GM23338 (cell line): ENCODE data around the gene MOB2. TPM values are rescaled to one million over a fixed set of nuclear protein-coding genes. Genes with fewer than 3 reads are reported as not detected.

Source experiments
- ATAC-seq: fragments of 200-7000 bp; cut with Tn5 transposase; 3 replicates; pipeline ENCODE4 v1.9.1; 2020
- DNase-seq: peaks from one replicate; pipeline ENCODE4 v3.0.0-alpha.2; 2015; ENCODE audit warnings: low spot score
- H2AFZ ChIP-seq: fragments of 200-600 bp; sonication (generic); 2 replicates; pipeline ENCODE4 v1.8.0; 2016; ENCODE audit warnings: antibody characterized with exemption, mild to moderate bottlenecking, moderate library complexity
- H3F3A ChIP-seq: fragments of 200-600 bp; sonication (generic); replicated peaks from 2 replicates; pipeline ENCODE4 v1.8.0; 2017; ENCODE audit warnings: antibody characterized with exemption, mixed run types, low read depth
- H3K27ac ChIP-seq: fragments of 200-600 bp; sonication (generic); 2 replicates; pipeline ENCODE4 v1.6.1; 2016; ENCODE audit warnings: low read depth
- H3K27me3 ChIP-seq: fragments of 200-600 bp; sonication (generic); 2 replicates; pipeline ENCODE4 v1.8.0; 2016; ENCODE audit warnings: mild to moderate bottlenecking, mixed run types, moderate library complexity; ENCODE audit not compliant: insufficient read depth
- H3K36me3 ChIP-seq: fragments of 200-600 bp; sonication (generic); 2 replicates; pipeline ENCODE4 v1.8.0; 2016; ENCODE audit warnings: mild to moderate bottlenecking; ENCODE audit not compliant: insufficient read depth
- H3K4me1 ChIP-seq: fragments of 200-600 bp; sonication (generic); 2 replicates; pipeline ENCODE4 v1.8.0; 2016; ENCODE audit warnings: mild to moderate bottlenecking, moderate library complexity; ENCODE audit not compliant: insufficient read depth
- H3K4me2 ChIP-seq: fragments of 200-600 bp; sonication (generic); 2 replicates; pipeline ENCODE4 v1.7.1; 2017; ENCODE audit warnings: mixed run types
- H3K4me3 ChIP-seq: fragments of 200-600 bp; sonication (generic); 2 replicates; pipeline ENCODE4 v1.6.1; 2016; ENCODE audit warnings: mixed run types
- H3K79me2 ChIP-seq: fragments of 200-600 bp; sonication (generic); replicated peaks from 2 replicates; pipeline ENCODE4 v1.8.0; 2017; ENCODE audit warnings: mild to moderate bottlenecking; ENCODE audit not compliant: insufficient read depth
- H3K9me2 ChIP-seq: fragments of 200-600 bp; sonication (generic); 2 replicates; pipeline ENCODE4 v1.8.0; 2017; ENCODE audit not compliant: insufficient read depth
- H4K20me1 ChIP-seq: fragments of 200-600 bp; sonication (generic); replicated peaks from 2 replicates; pipeline ENCODE4 v1.8.0; 2017; ENCODE audit warnings: mild to moderate bottlenecking; ENCODE audit not compliant: insufficient read depth
- H3K27ac Mint-ChIP-seq: 2 replicates; pipeline ENCODE4 v1.8.0; 2020; ENCODE audit warnings: inconsistent platforms, mild to moderate bottlenecking, moderate library complexity, mixed read lengths
- H3K27me3 Mint-ChIP-seq: 3 replicates; pipeline ENCODE4 v1.8.0; 2022; ENCODE audit warnings: low read depth, mild to moderate bottlenecking, moderate library complexity, mixed read lengths, inconsistent platforms; ENCODE audit not compliant: insufficient read depth, poor library complexity
- H3K36me3 Mint-ChIP-seq: 3 replicates; pipeline ENCODE4 v1.8.0; 2021; ENCODE audit warnings: low read depth, mild to moderate bottlenecking, inconsistent platforms, moderate library complexity, mixed read lengths
- H3K4me1 Mint-ChIP-seq: 3 replicates; pipeline ENCODE4 v1.8.0; 2020; ENCODE audit warnings: mild to moderate bottlenecking, inconsistent platforms, mixed read lengths
- H3K4me3 Mint-ChIP-seq: 3 replicates; pipeline ENCODE4 v1.8.0; 2021; ENCODE audit warnings: moderate library complexity, mild to moderate bottlenecking, inconsistent platforms, mixed read lengths
- H3K9me3 Mint-ChIP-seq: 3 replicates; pipeline ENCODE4 v1.8.0; 2020; ENCODE audit warnings: moderate library complexity, mild to moderate bottlenecking, inconsistent platforms, mixed read lengths
- CREB1 ChIP-seq: fragments of 250-450 bp; sonication (Bioruptor Pico); IDR thresholded peaks from 2 replicates; pipeline ENCODE4 v1.5.0; 2020; ENCODE audit warnings: low read depth, mild to moderate bottlenecking, moderate library complexity
- CTCF ChIP-seq, 2 experiments: fragments of 200-600 bp in 1 of 2; sonication (generic) in 1 of 2; conservative IDR thresholded peaks; 2 replicates each; pipeline versions ENCODE4 v1.5.1 to v1.6.1; 2016 to 2017; ENCODE audit warnings: antibody characterized with exemption in 2 of 2, low read depth in 2 of 2, mild to moderate bottlenecking in 2 of 2, moderate library complexity in 1 of 2
- ETS1 ChIP-seq: IDR thresholded peaks from 2 replicates; pipeline ENCODE4 v1.6.1; 2016; ENCODE audit warnings: antibody characterized with exemption
- EZH2 ChIP-seq: fragments of 200-600 bp; sonication (generic); IDR thresholded peaks from one replicate; pipeline ENCODE4 v1.8.0; 2017; ENCODE audit warnings: antibody characterized with exemption, mild to moderate bottlenecking, low read depth; ENCODE audit not compliant: unreplicated experiment
- EZH2phosphoT487 ChIP-seq: fragments of 200-600 bp; sonication (generic); IDR thresholded peaks from one replicate; pipeline ENCODE4 v1.8.1; 2018; ENCODE audit warnings: antibody characterized with exemption; ENCODE audit not compliant: unreplicated experiment
- JUNB ChIP-seq: IDR thresholded peaks from one replicate; pipeline ENCODE4 v1.6.1; 2016; ENCODE audit warnings: antibody characterized with exemption; ENCODE audit not compliant: unreplicated experiment
- NANOG ChIP-seq: IDR thresholded peaks from 2 replicates; pipeline ENCODE4 v1.6.1; 2016; ENCODE audit warnings: antibody characterized with exemption, borderline replicate concordance
- POLR2AphosphoS5 ChIP-seq: IDR thresholded peaks from 2 replicates; pipeline ENCODE4 v1.6.1; 2016; ENCODE audit warnings: antibody characterized with exemption, low read depth
- REST ChIP-seq: IDR thresholded peaks from one replicate; pipeline ENCODE4 v1.6.1; 2018; ENCODE audit warnings: antibody characterized with exemption; ENCODE audit not compliant: unreplicated experiment
- STAT1 ChIP-seq: IDR thresholded peaks from one replicate; pipeline ENCODE4 v1.6.1; 2016; ENCODE audit warnings: antibody characterized with exemption; ENCODE audit not compliant: unreplicated experiment
- ZNF114 ChIP-seq: fragments of 250-450 bp; sonication (Bioruptor Pico); IDR thresholded peaks from 2 replicates; pipeline ENCODE4 v1.5.0; 2020; ENCODE audit warnings: mild to moderate bottlenecking, moderate library complexity
- ZNF331 ChIP-seq: fragments of 250-450 bp; sonication (Bioruptor Pico); IDR thresholded peaks from 2 replicates; pipeline ENCODE4 v1.5.0; 2020; ENCODE audit warnings: low read depth, mild to moderate bottlenecking, moderate library complexity
- ZNF462 ChIP-seq: fragments of 250-450 bp; sonication (Bioruptor Pico); IDR thresholded peaks from 2 replicates; pipeline ENCODE4 v1.5.0; 2020; ENCODE audit warnings: mild to moderate bottlenecking, moderate library complexity
- polyA plus RNA-seq: library from polyadenylated mRNA; unstranded; fragments of >200 nt; fragmentation: Nextera tagmentation; extraction: Ambion mirVana; gene quantifications from 2 replicates; pipeline ENCODE4 v1.2.1, GENCODE V29; 2016
- total RNA-seq: library from RNA; depleted of rRNA; stranded (reverse); fragments of >200 nt; shearing (Covaris generic); gene quantifications from 2 replicates; pipeline ENCODE4 v1.2.3, GENCODE V29; 2014

Gene MOB2
- total and polyA plus RNA-seq, 2 experiments from 2014 or later = 10.1 to 19.7 TPM

GRCh38 chr11:1433568-1433967 is 53.0 kb downstream of the MOB2 start:
- Histone ChIP-seq H3K27me3 (no peaks in the 10 kb centered on the region), H3K4me1 (no peaks in the 10 kb centered on the region), H3K79me2 (peaks cover 6% of the 10 kb centered on the region), H4K20me1 (no peaks in the 10 kb centered on the region; the same call in 1 of the 2 replicates), H3K9me2 (no peaks in the 10 kb centered on the region), H3K4me3 (no peak overlapping the region), H3F3A (no peaks in the 10 kb centered on the region), H3K27ac (no peak overlapping the region), H3K36me3 (no peaks in the 10 kb centered on the region), H3K4me2 (no peak overlapping the region), H2AFZ (no peak overlapping the region)
- Mint-ChIP-seq H3K27me3 (no peaks in the 10 kb centered on the region), H3K4me1 (no peaks in the 10 kb centered on the region; the same call in 1 of the 3 replicates), H3K27ac (no peak overlapping the region), H3K9me3 (0 out of 3 replicates have a peak, but pooled peaks cover 4% of the 10 kb centered on the region), H3K36me3 (peaks cover 3% of the 10 kb centered on the region; the same call in 1 of the 3 replicates), H3K4me3 (no peak overlapping the region; the same call in 2 of the 3 replicates)
- ATAC-seq (no peak), DNase-seq (no peak)
- TF ChIP-seq REST (no peak), CREB1 (CRISPR knock-in tag) (no peak), ZNF114 (CRISPR knock-in tag) (no peak), EZH2 (no peak), POLR2AphosphoS5 (no peak), STAT1 (no peak), JUNB (no peak), ETS1 (no peak), CTCF (conservative IDR thresholded peaks at IDR 0.05; ENCODE audit: low read depth in 2 of 2) (no peak), ZNF462 (CRISPR knock-in tag) (no peak), ZNF331 (CRISPR knock-in tag) (no peak), NANOG (no peak), EZH2phosphoT487 (no peak)
